ENCODE results near the gene SPRYD7. TPM values are rescaled to one million over a fixed set of nuclear protein-coding genes. Genes with fewer than 3 reads are reported as not detected.
A peak's percentile ranks its signal among the peaks of the same experiment; 100 is the strongest.

SPRYD7 gene
- total and polyA plus RNA-seq, 9 donors: 3.7 to 11.6 (median 6.8) TPM

DNA sequence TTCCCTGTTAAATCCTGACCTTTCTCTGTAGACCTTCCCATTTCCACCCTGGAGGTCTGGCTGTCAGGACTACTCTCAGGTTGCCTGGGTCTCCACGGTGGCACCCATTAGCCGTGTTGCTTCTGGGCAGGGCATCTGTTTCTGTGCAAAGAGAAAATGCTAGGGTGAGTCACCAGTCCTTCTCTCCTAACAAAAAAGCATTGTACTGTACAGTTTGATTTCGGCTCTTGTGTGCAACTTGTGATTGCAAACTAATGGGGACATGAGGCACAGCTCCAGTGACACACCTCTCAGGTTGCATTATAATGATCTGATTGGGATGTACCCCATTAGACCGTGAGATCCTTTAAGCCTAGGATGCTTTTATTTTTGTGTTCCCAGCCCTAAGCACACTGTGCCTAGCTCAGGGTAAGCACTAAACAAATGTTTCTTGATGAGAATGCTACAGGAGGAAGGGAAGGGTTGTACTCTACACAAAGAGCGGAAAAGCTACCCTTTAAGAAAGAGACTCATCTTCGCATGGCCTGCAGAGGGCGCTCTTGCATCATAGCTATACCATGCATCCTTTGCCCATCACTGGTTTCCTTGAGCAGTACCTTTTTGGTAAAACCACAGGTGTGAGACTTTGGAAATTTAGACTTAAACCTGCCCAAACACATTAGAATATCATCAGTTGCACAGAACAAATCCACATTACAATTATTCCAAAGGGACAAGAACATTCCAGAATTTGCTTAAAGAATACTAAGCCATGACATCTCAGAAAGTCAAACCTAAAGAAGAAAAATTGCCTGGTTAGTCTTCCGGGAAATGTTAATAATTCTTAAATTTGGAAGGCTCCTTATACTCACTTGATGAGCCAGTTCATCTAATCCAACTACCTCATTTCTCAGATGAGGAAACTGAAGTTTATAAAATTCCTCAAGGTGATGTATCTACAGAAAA is 40.4 kb upstream of the SPRYD7 start:
- WGBS, 3 donors: 62 to 64% (median 63%) methylated on average over 8 of the region's 8 CpGs
- peaks cover 3% of the 10 kb centered on the region for H3K4me1 ChIP-seq (ENCODE audit: insufficient read depth)
- H3K27me3 ChIP-seq: no peaks in the 10 kb centered on the region
- H3K27ac ChIP-seq: no peak overlapping the region
- no peaks in the 10 kb centered on the region for H3K36me3 ChIP-seq
- peak; percentile 25 to 72 (median 62) for DNase-seq
- H3K4me3 ChIP-seq: no peak overlapping the region
- TF ChIP-seq EP300 (IDR thresholded peaks at IDR 0.05) (no peak), POLR2A (IDR thresholded peaks at IDR 0.05) (no peak)
- TF ChIP-seq, protein P1, sequence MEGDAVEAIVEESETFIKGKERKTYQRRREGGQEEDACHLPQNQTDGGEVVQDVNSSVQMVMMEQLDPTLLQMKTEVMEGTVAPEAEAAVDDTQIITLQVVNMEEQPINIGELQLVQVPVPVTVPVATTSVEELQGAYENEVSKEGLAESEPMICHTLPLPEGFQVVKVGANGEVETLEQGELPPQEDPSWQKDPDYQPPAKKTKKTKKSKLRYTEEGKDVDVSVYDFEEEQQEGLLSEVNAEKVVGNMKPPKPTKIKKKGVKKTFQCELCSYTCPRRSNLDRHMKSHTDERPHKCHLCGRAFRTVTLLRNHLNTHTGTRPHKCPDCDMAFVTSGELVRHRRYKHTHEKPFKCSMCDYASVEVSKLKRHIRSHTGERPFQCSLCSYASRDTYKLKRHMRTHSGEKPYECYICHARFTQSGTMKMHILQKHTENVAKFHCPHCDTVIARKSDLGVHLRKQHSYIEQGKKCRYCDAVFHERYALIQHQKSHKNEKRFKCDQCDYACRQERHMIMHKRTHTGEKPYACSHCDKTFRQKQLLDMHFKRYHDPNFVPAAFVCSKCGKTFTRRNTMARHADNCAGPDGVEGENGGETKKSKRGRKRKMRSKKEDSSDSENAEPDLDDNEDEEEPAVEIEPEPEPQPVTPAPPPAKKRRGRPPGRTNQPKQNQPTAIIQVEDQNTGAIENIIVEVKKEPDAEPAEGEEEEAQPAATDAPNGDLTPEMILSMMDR (IDR thresholded peaks at IDR 0.05): peak; percentile 46 to 63 (median 46)
- H3K9me3 ChIP-seq: no peaks in the 10 kb centered on the region
- intact Hi-C loops (cut with DNase I): loop anchor here in 1 of 4 donors (10.0 kb wide), 2 partner anchors 558 to 828 kb away; no protein-coding TSS in a partner anchor

DNA sequence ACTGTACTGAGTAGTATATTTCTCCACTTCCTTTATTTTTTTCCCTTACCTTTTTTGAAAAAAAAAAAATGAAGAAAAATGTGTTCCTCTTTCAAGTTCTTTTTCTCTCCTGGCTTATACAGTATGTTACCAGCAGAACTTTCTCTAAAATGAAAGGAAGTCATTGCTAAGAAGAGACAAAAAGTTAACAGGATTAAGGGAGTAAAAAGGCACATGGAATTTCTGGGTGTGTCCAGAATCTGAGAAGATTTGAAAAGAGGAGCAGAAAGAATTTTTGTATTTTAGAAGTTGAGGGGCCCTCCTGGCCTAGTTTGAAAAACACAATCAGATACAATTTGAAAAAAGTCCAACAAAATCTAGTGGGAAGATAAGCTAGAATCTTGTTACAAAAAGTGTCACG is 39.7 kb upstream of the SPRYD7 start:
- intact Hi-C loops (cut with DNase I): loop anchor here in 1 of 4 donors (10.0 kb wide), 2 partner anchors 559 to 829 kb away; no protein-coding TSS in a partner anchor
- WGBS, 3 donors: 69 to 81% (median 79%) methylated on average over 1 of the region's 1 CpG

DNA sequence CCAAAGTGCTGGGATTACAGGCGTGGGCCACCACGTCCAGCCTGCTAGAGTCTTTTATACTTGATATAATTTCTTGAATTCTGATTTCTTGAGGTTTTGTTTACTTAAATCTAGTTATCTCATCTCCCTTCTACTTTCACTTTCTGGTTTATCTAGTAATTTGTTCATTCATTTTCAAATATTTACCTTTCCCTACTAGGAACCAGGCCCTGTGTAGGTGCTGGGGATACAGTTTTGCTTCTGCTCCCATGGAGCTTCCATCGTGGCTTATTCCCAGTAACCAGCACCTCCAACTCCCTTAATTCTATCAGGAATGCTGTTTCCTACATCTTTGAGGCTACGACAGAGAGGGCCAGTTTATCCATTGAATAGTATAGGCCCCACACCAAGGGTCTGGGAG is 36.6 kb upstream of the SPRYD7 start:
- DNase-seq: no peak
- H3K36me3 ChIP-seq: no peaks in the 10 kb centered on the region
- H3K4me3 ChIP-seq: no peak overlapping the region
- no peaks in the 10 kb centered on the region for H3K9me3 ChIP-seq
- 82 to 87% (median 82%) methylated on average over 4 of the region's 4 CpGs for WGBS, 3 donors
- H3K4me1 ChIP-seq (ENCODE audit: insufficient read depth): no peaks in the 10 kb centered on the region
- intact Hi-C loops (cut with DNase I): loop anchor here in 1 of 4 donors (10.0 kb wide), 2 partner anchors 562 to 832 kb away; no protein-coding TSS in a partner anchor
- TF ChIP-seq POLR2A (IDR thresholded peaks at IDR 0.05) (no peak), EP300 (IDR thresholded peaks at IDR 0.05) (no peak)
- TF ChIP-seq, protein P1 (IDR thresholded peaks at IDR 0.05): no peak
- H3K27me3 ChIP-seq: no peaks in the 10 kb centered on the region
- no peak overlapping the region for H3K27ac ChIP-seq

More for the DNA sequence above, 39.7 kb upstream of the SPRYD7 start:
- Histone ChIP-seq H3K36me3 (no peaks in the 10 kb centered on the region), H3K27me3 (no peaks in the 10 kb centered on the region), H3K4me3 (no peak overlapping the region), H3K4me1 (ENCODE audit: insufficient read depth) (peaks cover 3% of the 10 kb centered on the region), H3K9me3 (no peaks in the 10 kb centered on the region), H3K27ac (no peak overlapping the region)
- TF ChIP-seq POLR2A (IDR thresholded peaks at IDR 0.05) (no peak), EP300 (IDR thresholded peaks at IDR 0.05) (no peak)
- TF ChIP-seq, protein P1 (IDR thresholded peaks at IDR 0.05): no peak
- no peak for DNase-seq

DNA sequence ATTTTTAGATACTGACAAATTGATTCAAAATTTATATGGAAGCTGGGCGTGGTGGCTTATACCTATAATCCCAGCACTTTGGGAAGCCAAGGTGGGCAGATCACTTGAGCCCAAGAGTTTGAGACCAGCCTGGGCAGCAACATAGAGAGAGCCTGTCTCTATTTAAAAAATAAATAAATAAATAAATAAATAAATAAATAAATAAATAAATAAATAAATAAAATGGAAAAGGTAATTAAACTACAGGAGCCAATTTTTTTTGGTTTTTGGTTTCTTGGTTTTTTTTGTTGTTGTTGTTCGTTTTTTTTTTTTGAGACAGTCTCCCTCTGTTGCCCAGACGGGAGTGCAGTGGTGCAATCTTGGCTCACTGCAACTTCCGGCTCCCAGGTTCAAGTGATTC is 31.3 kb upstream of the SPRYD7 start:
- intact Hi-C loops (cut with DNase I): no loop called here
- Histone ChIP-seq H3K27ac (no peak overlapping the region), H3K4me1 (ENCODE audit: insufficient read depth) (no peaks in the 10 kb centered on the region), H3K27me3 (no peaks in the 10 kb centered on the region), H3K4me3 (no peak overlapping the region), H3K36me3 (no peaks in the 10 kb centered on the region), H3K9me3 (no peaks in the 10 kb centered on the region)
- DNase-seq: no peak
- TF ChIP-seq, protein P1 (IDR thresholded peaks at IDR 0.05): no peak
- TF ChIP-seq EP300 (IDR thresholded peaks at IDR 0.05) (no peak), POLR2A (IDR thresholded peaks at IDR 0.05) (no peak)
- 90 to 95% (median 92%) methylated on average over 4 of the region's 4 CpGs for WGBS, 3 donors
